RWPE1 (cell line): ENCODE results near the gene LYRM1.

Experiments
- CTCF ChIA-PET: fragments of 350-600 bp; sonication (Branson Sonifier 250); formaldehyde crosslinking; extraction: SDS; loops from one replicate; lab custom pipeline; 2021; lab: Yijun Ruan, JAX
- POLR2A ChIA-PET: fragments of 400-600 bp; formaldehyde crosslinking; extraction: SDS; loops from one replicate; lab custom pipeline; 2020; ENCODE audit warnings: antibody characterized with exemption; ENCODE audit not compliant: low non-redundant PET; lab: Yijun Ruan, JAX
- DNase-seq: peaks from one replicate; pipeline ENCODE4 v3.0.0; 2012; ENCODE audit warnings: low spot score
- H3K27ac ChIP-seq: fragments of 450-650 bp; 2 replicates; pipeline ENCODE4 v1.5.1; 2017
- TF ChIP-seq, protein P1 (sequence below): fragments of 450-650 bp; conservative IDR thresholded peaks from 2 replicates; pipeline ENCODE4 v1.5.1; 2017; ENCODE audit warnings: low read depth, mild to moderate bottlenecking

LYRM1 gene

DNA sequence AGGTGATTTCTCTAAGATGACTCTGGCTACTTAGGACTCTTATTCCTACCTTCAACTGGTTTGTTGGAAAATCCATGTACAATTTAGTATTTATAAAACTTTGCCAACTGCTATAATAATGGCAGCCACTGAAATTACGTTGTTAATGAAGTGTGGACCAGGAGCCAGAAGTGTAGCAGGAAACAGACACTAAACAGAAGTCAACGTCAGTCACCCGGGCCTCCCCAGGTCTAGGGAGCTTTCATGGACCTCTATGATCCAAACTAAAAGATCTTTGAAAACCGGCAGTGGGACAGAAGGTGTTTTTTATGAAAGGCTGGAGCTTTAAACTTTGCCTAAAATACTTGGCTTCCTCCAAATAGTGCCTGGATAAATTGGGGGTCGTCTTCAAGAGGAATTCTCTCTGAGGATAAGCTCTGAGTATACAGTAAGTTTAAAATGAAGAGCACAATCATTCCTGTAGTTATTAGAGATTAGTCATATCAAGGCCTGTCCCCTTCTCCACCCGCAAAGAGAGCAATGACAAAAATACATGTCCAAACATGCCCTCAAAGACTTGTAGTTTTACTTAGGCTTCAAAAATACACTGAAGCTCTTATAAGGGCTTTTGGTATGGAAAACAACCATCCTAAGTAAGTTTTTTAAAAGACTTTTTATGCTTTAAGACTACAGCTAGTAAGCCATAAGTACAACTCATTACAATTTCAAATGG lies 35.0 kb upstream of the LYRM1 start:
- POLR2A ChIA-PET = interaction anchor here (1.0 kb wide), 1 partner anchor 35 kb away, joined by 3 read pairs; the partner anchor contains the start of genes DCUN1D3 and LYRM1
- H3K27ac ChIP-seq = peak overlapping the region; percentile 98
- TF ChIP-seq, protein P1, sequence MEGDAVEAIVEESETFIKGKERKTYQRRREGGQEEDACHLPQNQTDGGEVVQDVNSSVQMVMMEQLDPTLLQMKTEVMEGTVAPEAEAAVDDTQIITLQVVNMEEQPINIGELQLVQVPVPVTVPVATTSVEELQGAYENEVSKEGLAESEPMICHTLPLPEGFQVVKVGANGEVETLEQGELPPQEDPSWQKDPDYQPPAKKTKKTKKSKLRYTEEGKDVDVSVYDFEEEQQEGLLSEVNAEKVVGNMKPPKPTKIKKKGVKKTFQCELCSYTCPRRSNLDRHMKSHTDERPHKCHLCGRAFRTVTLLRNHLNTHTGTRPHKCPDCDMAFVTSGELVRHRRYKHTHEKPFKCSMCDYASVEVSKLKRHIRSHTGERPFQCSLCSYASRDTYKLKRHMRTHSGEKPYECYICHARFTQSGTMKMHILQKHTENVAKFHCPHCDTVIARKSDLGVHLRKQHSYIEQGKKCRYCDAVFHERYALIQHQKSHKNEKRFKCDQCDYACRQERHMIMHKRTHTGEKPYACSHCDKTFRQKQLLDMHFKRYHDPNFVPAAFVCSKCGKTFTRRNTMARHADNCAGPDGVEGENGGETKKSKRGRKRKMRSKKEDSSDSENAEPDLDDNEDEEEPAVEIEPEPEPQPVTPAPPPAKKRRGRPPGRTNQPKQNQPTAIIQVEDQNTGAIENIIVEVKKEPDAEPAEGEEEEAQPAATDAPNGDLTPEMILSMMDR = no peak
- peak; percentile 83 for DNase-seq
- CTCF ChIA-PET = interaction anchor here (0.9 kb wide), 1 partner anchor 292 kb away, joined by 3 read pairs; no protein-coding TSS in a partner anchor

- POLR2A ChIA-PET = interaction anchor here (1.0 kb wide), 1 partner anchor 34 kb away, joined by 3 read pairs; the partner anchor contains the start of genes DCUN1D3 and LYRM1
- TF ChIP-seq, protein P1 = no peak
- peak; percentile 88 for DNase-seq
- CTCF ChIA-PET = interaction anchor here (0.9 kb wide), 1 partner anchor 291 kb away, joined by 3 read pairs; no protein-coding TSS in a partner anchor
- H3K27ac ChIP-seq = peak overlapping the region; percentile 98
Observed at GRCh38 chr16:20866145-20866772, 34.3 kb upstream of the LYRM1 start.

- no peak for DNase-seq
- TF ChIP-seq, protein P1 = no peak
- CTCF ChIA-PET = interaction anchor here (0.6 kb wide), 1 partner anchor 9 kb away, joined by 3 read pairs; no protein-coding TSS in a partner anchor
- H3K27ac ChIP-seq = peak overlapping the region; percentile 98
- POLR2A ChIA-PET = no interaction called here
Observed at GRCh38 chr16:20866801-20867200, 33.8 kb upstream of the LYRM1 start.

GRCh38 chr16:20867585-20867984 lies 33.0 kb upstream of the LYRM1 start:
- peak overlapping the region; percentile 98 for H3K27ac ChIP-seq
- TF ChIP-seq, protein P1 = no peak
- POLR2A ChIA-PET = no interaction called here
- CTCF ChIA-PET = no interaction called here
- DNase-seq = no peak

DNA sequence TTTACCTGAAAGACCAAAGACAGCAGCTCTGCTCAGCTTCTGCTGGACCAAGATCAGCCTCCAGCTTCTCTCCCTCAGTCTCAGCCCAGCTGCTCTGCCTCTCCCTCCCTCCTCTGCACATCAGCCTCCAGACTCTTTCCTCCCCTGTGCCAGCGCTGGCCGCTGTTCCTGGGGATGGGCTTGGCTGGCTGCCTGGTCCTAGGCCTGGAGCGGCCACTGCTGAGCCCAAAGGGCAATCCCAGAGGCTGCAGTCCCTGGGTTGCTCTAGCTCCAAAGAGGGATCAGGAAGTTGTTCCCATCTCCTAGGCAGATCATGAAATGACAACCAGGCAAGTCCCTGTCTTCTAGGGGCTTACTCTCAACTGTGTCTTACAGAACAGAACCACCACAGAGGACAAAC lies 31.7 kb upstream of the LYRM1 start:
- DNase-seq = no peak
- TF ChIP-seq, protein P1 = no peak
- H3K27ac ChIP-seq = peak overlapping the region; percentile 75
- CTCF ChIA-PET = no interaction called here
- POLR2A ChIA-PET = no interaction called here

DNA sequence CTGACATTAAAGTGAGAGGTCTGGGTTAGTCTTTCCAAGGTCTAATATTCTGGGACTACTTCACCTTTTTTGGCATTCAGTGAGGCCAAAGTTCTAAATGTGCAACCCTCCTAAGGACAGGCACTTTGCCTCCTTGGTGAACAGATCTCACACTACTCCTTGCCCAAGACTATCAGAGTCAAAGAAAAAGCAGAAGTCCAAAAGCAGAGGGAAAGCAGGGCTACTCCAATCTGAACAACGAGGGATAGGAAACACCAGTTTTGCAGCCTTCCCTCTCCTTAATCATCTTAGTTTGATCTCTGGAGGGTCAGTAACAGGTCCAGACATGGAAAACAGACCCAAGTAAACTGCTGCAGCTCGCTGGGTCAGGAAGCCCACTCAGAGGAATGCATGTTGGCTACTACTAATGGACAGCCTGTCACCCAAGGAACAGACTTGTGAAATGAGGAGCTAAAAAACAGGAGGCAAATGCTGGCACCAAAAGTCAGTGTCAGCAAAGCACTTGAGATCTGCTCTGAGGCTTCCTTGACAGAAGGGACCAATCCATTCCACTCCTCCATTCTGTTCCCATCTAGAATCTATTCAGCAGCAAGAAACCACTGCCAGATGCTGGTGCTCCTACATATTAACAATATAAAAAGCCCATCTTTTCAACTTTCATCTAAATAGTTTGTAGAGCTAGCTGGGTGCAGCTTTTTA lies 30.3 kb upstream of the LYRM1 start:
- peak overlapping the region; percentile 42 for H3K27ac ChIP-seq
- DNase-seq = no peak
- POLR2A ChIA-PET = no interaction called here
- CTCF ChIA-PET = no interaction called here
- TF ChIP-seq, protein P1 = no peak
